ENCODE measurements around the gene LONP2. TPM values are rescaled to one million over a fixed set of nuclear protein-coding genes. Genes with fewer than 3 reads are reported as not detected.

LONP2 gene
- polyA plus RNA-seq, 4 donors = 18.1 to 48.3 (median 27.4) TPM

DNA sequence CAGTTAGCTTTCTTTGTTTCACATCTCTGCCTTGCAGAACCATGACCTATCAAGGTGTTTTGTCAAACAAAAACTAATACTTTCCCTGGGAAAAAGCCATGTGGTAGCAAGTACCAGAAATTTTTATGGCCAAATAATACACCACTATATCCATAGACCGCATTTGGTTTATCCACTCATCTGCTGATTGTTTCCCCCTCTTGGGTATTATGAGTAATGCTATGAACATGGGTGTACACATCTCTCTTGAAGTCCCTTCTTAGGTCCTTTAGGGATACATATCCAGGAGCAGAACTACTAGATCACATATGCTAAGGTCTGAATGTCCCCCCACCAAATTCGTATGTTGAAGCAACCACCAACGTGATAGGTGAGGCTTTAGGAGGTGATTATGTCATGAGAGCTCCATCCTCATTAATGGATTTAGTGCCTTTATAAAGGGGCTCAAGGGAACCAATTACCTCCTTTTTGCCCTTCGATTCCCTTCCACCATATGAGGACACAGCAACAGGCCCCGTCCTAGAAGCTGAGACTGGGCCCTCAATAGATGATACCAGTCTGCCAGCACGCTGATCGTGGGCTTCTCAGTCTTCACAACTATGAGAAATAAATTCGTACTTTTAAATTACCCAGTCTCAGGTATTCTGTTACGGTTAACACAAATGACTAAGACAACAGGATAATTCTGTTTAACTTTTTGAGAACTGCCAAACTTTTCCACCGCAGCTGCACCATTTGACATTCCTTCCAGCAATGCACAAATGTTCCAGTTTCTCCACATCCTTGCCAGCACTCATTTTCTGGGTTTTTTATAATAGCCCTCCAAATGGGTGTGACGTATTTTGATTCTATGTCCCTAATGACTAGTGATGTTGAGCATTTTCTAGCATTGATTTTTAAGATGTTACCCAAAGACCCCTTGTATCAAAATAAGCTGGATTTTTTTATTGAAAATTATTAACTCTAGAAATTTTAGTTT, 111.1 kb downstream of the LONP2 start:
- Histone ChIP-seq H3K9me3 (ENCODE audit: control insufficient read depth in 2 of 2, insufficient read depth in 1 of 2, low read depth in 1 of 2, low read length in 1 of 2) (no peaks in the 10 kb centered on the region), H3K4me3 (ENCODE audit: low read depth in 1 of 3, low read length in 3 of 3) (no peak overlapping the region), H3K4me1 (ENCODE audit: control insufficient read depth in 3 of 3, insufficient read depth in 2 of 3, low read depth in 1 of 3, low read length in 2 of 3) (peaks cover 0 to 2% (median 0%) of the 10 kb centered on the region in 3 donors), H3K27ac (ENCODE audit: low read depth in 1 of 3, low read length in 2 of 3) (no peak overlapping the region), H3K36me3 (ENCODE audit: control insufficient read depth in 3 of 3, insufficient read depth in 2 of 3, low read depth in 1 of 3, low read length in 3 of 3) (peaks cover 7 to 33% (median 14%) of the 10 kb centered on the region in 3 donors), H3K27me3 (ENCODE audit: control insufficient read depth in 3 of 3, insufficient read depth in 3 of 3, low read length in 3 of 3) (no peaks in the 10 kb centered on the region)
- 88 to 95% (median 93%) methylated on average over 11 of the region's 11 CpGs for WGBS, 3 donors
- FAIRE-seq (no peak), DNase-seq (no peak)

DNA sequence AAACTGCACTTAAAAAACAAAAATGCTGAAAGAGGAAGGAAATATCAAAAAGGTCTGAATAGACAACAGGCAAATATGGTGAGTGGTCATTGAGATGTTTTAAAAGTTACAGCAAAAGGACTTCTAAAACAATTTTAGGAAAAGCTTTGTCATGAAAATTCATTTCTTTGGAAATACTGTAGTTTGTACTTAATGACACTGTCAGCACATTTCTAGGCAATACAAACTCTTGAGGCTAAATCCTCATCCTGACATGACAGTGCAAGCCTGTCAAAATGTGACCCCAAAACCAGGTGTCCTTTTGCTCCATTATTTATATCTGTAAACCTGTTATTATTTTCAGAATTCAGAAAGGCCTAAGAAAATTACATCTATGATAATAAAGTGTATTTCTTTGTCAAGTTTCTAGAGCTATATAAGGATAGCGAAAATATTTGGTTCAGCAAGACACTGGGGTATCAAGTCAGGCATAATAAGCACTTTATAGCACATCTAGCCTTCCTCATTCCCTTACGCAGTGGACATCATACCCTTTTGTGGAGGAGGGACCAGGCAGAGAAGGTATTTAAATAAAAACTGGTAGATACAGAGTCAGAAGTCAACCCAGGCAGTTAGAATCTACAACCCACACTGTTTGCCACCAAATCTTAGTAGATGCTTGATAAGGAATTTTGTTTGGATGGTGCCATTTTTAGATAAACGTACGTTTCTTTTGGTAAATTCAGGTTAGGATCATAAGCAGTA, 112.7 kb downstream of the LONP2 start:
- WGBS, 3 donors = 85 to 89% (median 86%) methylated on average over 4 of the region's 4 CpGs
- H3K4me1 ChIP-seq (ENCODE audit: control insufficient read depth in 3 of 3, insufficient read depth in 2 of 3, low read depth in 1 of 3, low read length in 2 of 3) = peaks cover 0 to 2% (median 0%) of the 10 kb centered on the region in 3 donors
- H3K36me3 ChIP-seq (ENCODE audit: control insufficient read depth in 3 of 3, insufficient read depth in 2 of 3, low read depth in 1 of 3, low read length in 3 of 3) = peaks cover 3 to 26% (median 8%) of the 10 kb centered on the region in 3 donors
- H3K27me3 ChIP-seq (ENCODE audit: control insufficient read depth in 3 of 3, insufficient read depth in 3 of 3, low read length in 3 of 3) = no peaks in the 10 kb centered on the region
- H3K9me3 ChIP-seq (ENCODE audit: control insufficient read depth in 2 of 2, insufficient read depth in 1 of 2, low read depth in 1 of 2, low read length in 1 of 2) = no peaks in the 10 kb centered on the region
- FAIRE-seq (no peak), DNase-seq (no peak)
- H3K4me3 ChIP-seq (ENCODE audit: low read depth in 1 of 3, low read length in 3 of 3) = no peak overlapping the region
- no peak overlapping the region for H3K27ac ChIP-seq (ENCODE audit: low read depth in 1 of 3, low read length in 2 of 3)

DNA sequence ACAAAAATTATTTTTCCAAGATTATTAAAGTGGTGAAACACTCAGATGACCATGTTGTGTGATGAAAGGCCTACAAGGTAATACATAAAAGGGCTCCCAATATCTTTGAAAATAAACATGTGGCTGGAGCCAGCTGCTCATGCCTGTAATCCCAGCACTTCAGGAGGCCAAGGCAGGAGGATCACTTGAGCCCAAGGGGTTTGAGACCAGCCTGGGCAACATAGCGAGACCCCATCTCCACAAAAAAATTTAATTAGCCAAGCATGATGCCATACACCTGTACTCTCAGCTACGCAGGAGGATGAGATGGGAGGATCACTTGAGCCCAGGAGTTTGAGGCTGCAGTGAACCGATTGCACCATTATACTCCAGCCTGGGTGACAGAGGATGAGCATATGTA, 114.3 kb downstream of the LONP2 start:
- WGBS, 3 donors = 88 to 94% (median 92%) methylated on average over 3 of the region's 3 CpGs
- Histone ChIP-seq H3K36me3 (ENCODE audit: control insufficient read depth in 3 of 3, insufficient read depth in 2 of 3, low read depth in 1 of 3, low read length in 3 of 3) (peaks cover 3 to 18% (median 5%) of the 10 kb centered on the region in 3 donors), H3K27me3 (ENCODE audit: control insufficient read depth in 3 of 3, insufficient read depth in 3 of 3, low read length in 3 of 3) (no peaks in the 10 kb centered on the region), H3K4me3 (ENCODE audit: low read depth in 1 of 3, low read length in 3 of 3) (no peak overlapping the region), H3K4me1 (ENCODE audit: control insufficient read depth in 3 of 3, insufficient read depth in 2 of 3, low read depth in 1 of 3, low read length in 2 of 3) (peaks cover 0 to 2% (median 0%) of the 10 kb centered on the region in 3 donors), H3K27ac (ENCODE audit: low read depth in 1 of 3, low read length in 2 of 3) (no peak overlapping the region), H3K9me3 (ENCODE audit: control insufficient read depth in 2 of 2, insufficient read depth in 1 of 2, low read depth in 1 of 2, low read length in 1 of 2) (no peaks in the 10 kb centered on the region)
- FAIRE-seq (no peak), DNase-seq (no peak)

DNA sequence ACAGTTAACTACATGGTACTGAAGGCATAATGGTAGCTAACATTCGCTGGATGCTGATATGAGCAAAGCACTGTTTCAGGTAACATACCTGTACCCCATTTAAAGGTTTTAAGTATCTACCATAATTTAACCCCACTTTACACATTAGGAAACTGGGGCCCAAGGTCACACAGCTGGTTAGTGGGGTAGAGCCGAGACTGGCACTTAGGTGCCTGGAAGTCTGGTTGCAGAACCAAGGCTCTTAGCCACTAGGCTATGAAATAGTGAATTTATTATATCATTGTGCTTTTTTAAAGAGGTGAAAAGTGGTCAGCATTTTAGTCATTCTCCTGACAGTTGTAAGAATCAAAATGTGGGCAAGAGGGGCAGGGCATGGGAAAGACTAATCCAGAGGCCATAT, 115.9 kb downstream of the LONP2 start:
- Histone ChIP-seq H3K9me3 (ENCODE audit: control insufficient read depth in 2 of 2, insufficient read depth in 1 of 2, low read depth in 1 of 2, low read length in 1 of 2) (no peaks in the 10 kb centered on the region), H3K27ac (ENCODE audit: low read depth in 1 of 3, low read length in 2 of 3) (no peak overlapping the region), H3K36me3 (ENCODE audit: control insufficient read depth in 3 of 3, insufficient read depth in 2 of 3, low read depth in 1 of 3, low read length in 3 of 3) (peaks cover 3 to 16% (median 3%) of the 10 kb centered on the region in 3 donors), H3K4me3 (ENCODE audit: low read depth in 1 of 3, low read length in 3 of 3) (no peak overlapping the region), H3K4me1 (ENCODE audit: control insufficient read depth in 3 of 3, insufficient read depth in 2 of 3, low read depth in 1 of 3, low read length in 2 of 3) (peaks cover 2% of the 10 kb centered on the region in 3 donors), H3K27me3 (ENCODE audit: control insufficient read depth in 3 of 3, insufficient read depth in 3 of 3, low read length in 3 of 3) (no peaks in the 10 kb centered on the region)
- FAIRE-seq = no peak
- DNase-seq = no peak
- WGBS, 3 donors = 87 to 99% (median 97%) methylated on average over 2 of the region's 2 CpGs

DNA sequence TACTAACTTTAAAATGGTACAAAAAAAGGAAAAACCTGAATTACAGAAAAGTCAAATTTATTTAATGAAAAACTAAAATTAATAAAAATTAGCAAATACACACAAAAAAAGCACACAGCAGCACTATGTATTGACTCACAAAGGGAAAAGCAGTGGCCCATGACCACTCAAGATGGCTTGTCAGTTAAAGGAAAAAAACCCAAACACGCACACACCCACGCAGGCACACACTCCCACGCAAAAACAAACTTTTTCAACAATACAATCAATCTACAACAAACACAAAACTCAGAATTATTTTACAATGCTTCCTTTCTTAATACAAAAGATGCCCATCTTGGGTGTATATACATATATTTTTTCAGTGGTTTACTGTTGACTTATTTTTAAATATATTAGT, 116.9 kb downstream of the LONP2 start:
- FAIRE-seq = no peak
- H3K27ac ChIP-seq (ENCODE audit: low read depth in 1 of 3, low read length in 2 of 3) = no peak overlapping the region
- H3K9me3 ChIP-seq (ENCODE audit: control insufficient read depth in 2 of 2, insufficient read depth in 1 of 2, low read depth in 1 of 2, low read length in 1 of 2) = no peaks in the 10 kb centered on the region
- no peak overlapping the region for H3K4me3 ChIP-seq (ENCODE audit: low read depth in 1 of 3, low read length in 3 of 3)
- DNase-seq = no peak
- no peaks in the 10 kb centered on the region for H3K27me3 ChIP-seq (ENCODE audit: control insufficient read depth in 3 of 3, insufficient read depth in 3 of 3, low read length in 3 of 3)
- H3K4me1 ChIP-seq (ENCODE audit: control insufficient read depth in 3 of 3, insufficient read depth in 2 of 3, low read depth in 1 of 3, low read length in 2 of 3) = peaks cover 3 to 8% (median 8%) of the 10 kb centered on the region in 3 donors
- H3K36me3 ChIP-seq (ENCODE audit: control insufficient read depth in 3 of 3, insufficient read depth in 2 of 3, low read depth in 1 of 3, low read length in 3 of 3) = peaks cover 2 to 14% (median 3%) of the 10 kb centered on the region in 3 donors
- 87 to 93% (median 88%) methylated on average over 3 of the region's 3 CpGs for WGBS, 3 donors

DNA sequence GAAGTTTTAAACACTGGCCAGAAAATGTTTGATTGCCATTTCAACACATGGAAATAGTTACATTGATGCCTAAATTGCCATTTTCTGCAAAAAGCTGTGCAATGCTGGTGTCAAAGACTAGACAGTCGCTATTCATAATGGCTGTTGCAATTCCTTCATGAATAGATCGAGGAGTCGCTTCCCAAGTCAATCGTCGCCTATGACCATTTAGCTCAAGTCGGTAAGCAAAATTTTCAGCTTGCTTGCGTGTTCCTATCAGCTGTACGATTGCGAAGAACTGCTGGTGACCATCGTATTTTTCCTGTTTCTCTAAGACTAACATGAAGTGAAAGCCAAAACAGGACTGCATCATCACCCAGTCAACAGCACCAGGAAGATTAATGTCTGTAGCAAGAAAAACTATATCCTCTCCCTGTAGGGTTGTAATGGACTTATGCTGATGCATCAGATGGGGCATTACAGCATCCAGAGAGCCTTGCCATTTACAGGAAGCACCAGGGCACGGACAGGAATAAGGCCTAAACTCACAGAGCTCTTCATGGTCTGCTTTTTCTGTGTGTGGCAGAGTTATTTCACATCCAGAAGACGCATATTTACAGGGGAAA, 117.5 kb downstream of the LONP2 start:
- Histone ChIP-seq H3K4me1 (ENCODE audit: control insufficient read depth in 3 of 3, insufficient read depth in 2 of 3, low read depth in 1 of 3, low read length in 2 of 3) (peaks cover 4 to 13% (median 8%) of the 10 kb centered on the region in 3 donors), H3K4me3 (ENCODE audit: low read depth in 1 of 3, low read length in 3 of 3) (no peak overlapping the region), H3K9me3 (ENCODE audit: control insufficient read depth in 2 of 2, insufficient read depth in 1 of 2, low read depth in 1 of 2, low read length in 1 of 2) (no peaks in the 10 kb centered on the region), H3K36me3 (ENCODE audit: control insufficient read depth in 3 of 3, insufficient read depth in 2 of 3, low read depth in 1 of 3, low read length in 3 of 3) (peaks cover 2 to 14% (median 3%) of the 10 kb centered on the region in 3 donors), H3K27ac (ENCODE audit: low read depth in 1 of 3, low read length in 2 of 3) (no peak overlapping the region), H3K27me3 (ENCODE audit: control insufficient read depth in 3 of 3, insufficient read depth in 3 of 3, low read length in 3 of 3) (no peaks in the 10 kb centered on the region)
- WGBS, 3 donors = 93 to 96% (median 95%) methylated on average over 12 of the region's 12 CpGs
- no peak for FAIRE-seq
- DNase-seq = no peak

DNA sequence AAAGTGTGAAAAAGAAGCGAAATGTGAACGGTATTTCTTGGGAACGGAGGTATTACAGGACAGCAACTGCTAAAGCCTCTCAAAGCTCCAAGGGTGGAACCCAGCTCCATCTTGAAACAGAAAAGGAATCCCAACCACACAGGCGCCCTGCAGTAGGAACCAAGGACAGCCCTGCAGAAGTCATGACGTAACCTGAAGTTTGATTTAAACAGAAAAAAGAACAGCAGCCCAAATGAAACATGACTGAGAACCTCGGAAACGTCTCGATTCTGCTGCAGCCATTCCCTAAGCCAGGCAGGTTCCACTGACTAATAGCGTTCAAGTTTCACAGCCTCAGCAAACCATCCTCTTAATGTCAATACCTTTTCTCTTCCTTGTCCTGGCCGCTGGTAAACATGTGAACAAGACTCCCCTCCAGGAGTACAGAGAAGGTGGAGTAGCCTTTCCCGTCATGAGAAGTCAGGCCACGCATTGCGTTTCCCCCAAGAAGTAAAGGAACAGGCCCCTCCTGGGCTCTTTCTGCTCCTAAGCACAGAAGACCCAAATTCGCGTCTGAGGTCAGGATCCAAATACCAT, 121.0 kb downstream of the LONP2 start:
- 37 to 52% (median 50%) methylated on average over 15 of the region's 15 CpGs for WGBS, 3 donors
- H3K27ac ChIP-seq (ENCODE audit: low read depth in 1 of 3, low read length in 2 of 3) = peak overlapping the region; percentile 71 to 89 (median 87)
- peaks cover 8 to 17% (median 12%) of the 10 kb centered on the region in 3 donors for H3K4me1 ChIP-seq (ENCODE audit: control insufficient read depth in 3 of 3, insufficient read depth in 2 of 3, low read depth in 1 of 3, low read length in 2 of 3)

More for the DNA sequence above, 121.0 kb downstream of the LONP2 start:
- no peak for FAIRE-seq
- H3K9me3 ChIP-seq (ENCODE audit: control insufficient read depth in 2 of 2, insufficient read depth in 1 of 2, low read depth in 1 of 2, low read length in 1 of 2) = no peaks in the 10 kb centered on the region
- peak overlapping the region in 2 of 3 donors; percentile 64 to 72 for H3K4me3 ChIP-seq (ENCODE audit: low read depth in 1 of 3, low read length in 3 of 3)
- DNase-seq = peak; percentile 29 to 44
- H3K27me3 ChIP-seq (ENCODE audit: control insufficient read depth in 3 of 3, insufficient read depth in 3 of 3, low read length in 3 of 3) = no peaks in the 10 kb centered on the region
- H3K36me3 ChIP-seq (ENCODE audit: control insufficient read depth in 3 of 3, insufficient read depth in 2 of 3, low read depth in 1 of 3, low read length in 3 of 3) = peaks cover 0 to 7% (median 0%) of the 10 kb centered on the region in 3 donors
